HEK293 (cell line): Measurements from ENCODE around the gene NCF2.
A peak's percentile ranks its signal among the peaks of the same experiment; 100 is the strongest.

Experiments used
- GLIS1 ChIP-seq: fragments of 450-650 bp; formaldehyde crosslinking; IDR thresholded peaks from 2 replicates; pipeline ENCODE4 v1.5.1; 2016; ENCODE audit warnings: missing biosample characterization, missing genetic modification characterization
- MYNN ChIP-seq: fragments of 450-650 bp; formaldehyde crosslinking; IDR thresholded peaks from 2 replicates; pipeline ENCODE4 v1.5.1; 2016; ENCODE audit warnings: missing biosample characterization, missing genetic modification characterization, borderline replicate concordance
- PATZ1 ChIP-seq: fragments of 450-650 bp; formaldehyde crosslinking; IDR thresholded peaks from 2 replicates; pipeline ENCODE4 v1.5.1; 2016; ENCODE audit warnings: missing biosample characterization, missing genetic modification characterization
- PBX3 ChIP-seq: sonication (generic); formaldehyde crosslinking; IDR thresholded peaks from 2 replicates; pipeline ENCODE4 v1.8.1; 2022; ENCODE audit warnings: mild to moderate bottlenecking, moderate library complexity, missing genetic modification reagents
- ZBTB11 ChIP-seq: fragments of 450-650 bp; formaldehyde crosslinking; conservative IDR thresholded peaks from 2 replicates; pipeline ENCODE4 v1.5.1; 2016; ENCODE audit warnings: low read depth, missing biosample characterization, missing genetic modification characterization
- ZNF23 ChIP-seq: fragments of 450-650 bp; formaldehyde crosslinking; IDR thresholded peaks from 2 replicates; pipeline ENCODE4 v1.5.1; 2016; ENCODE audit warnings: missing biosample characterization, missing genetic modification characterization, borderline replicate concordance
- ZNF274 ChIP-seq, 2 experiments: fragments of 200-500 bp in 1 of 2; fragments of 450-650 bp in 1 of 2; sonication (Bioruptor generic) in 1 of 2; formaldehyde crosslinking in 1 of 2; IDR thresholded peaks; 2 replicates each; pipeline versions ENCODE4 v1.5.1 to v1.6.1; 2014 to 2016; ENCODE audit warnings: borderline replicate concordance in 1 of 2, inconsistent platforms in 1 of 2, low read length in 1 of 2, missing biosample characterization in 1 of 2, missing genetic modification characterization in 1 of 2
- ZNF335 ChIP-seq: fragments of 450-650 bp; formaldehyde crosslinking; conservative IDR thresholded peaks from 2 replicates; pipeline ENCODE4 v1.5.1; 2016; ENCODE audit warnings: missing biosample characterization, missing genetic modification characterization
- ZNF366 ChIP-seq: fragments of 450-650 bp; formaldehyde crosslinking; conservative IDR thresholded peaks from 2 replicates; pipeline ENCODE4 v1.5.1; 2016; ENCODE audit warnings: missing biosample characterization, missing genetic modification characterization
- ZNF449 ChIP-seq: fragments of 450-650 bp; formaldehyde crosslinking; IDR thresholded peaks from 2 replicates; pipeline ENCODE4 v1.5.1; 2017; ENCODE audit warnings: missing biosample characterization, mild to moderate bottlenecking, missing genetic modification characterization, moderate library complexity
- ZNF561 ChIP-seq: fragments of 450-650 bp; IDR thresholded peaks from 2 replicates; pipeline ENCODE4 v1.5.1; 2018; ENCODE audit warnings: missing biosample characterization, missing genetic modification characterization, borderline replicate concordance
- ZNF580 ChIP-seq: fragments of 450-650 bp; formaldehyde crosslinking; IDR thresholded peaks from 2 replicates; pipeline ENCODE4 v1.5.1; 2016; ENCODE audit warnings: missing biosample characterization, missing genetic modification characterization
- ZNF76 ChIP-seq: fragments of 450-650 bp; formaldehyde crosslinking; IDR thresholded peaks from 2 replicates; pipeline ENCODE4; 2016; ENCODE audit warnings: low read depth, missing biosample characterization, missing genetic modification characterization, borderline replicate concordance
- ZSCAN4 ChIP-seq: fragments of 450-650 bp; formaldehyde crosslinking; IDR thresholded peaks from 2 replicates; pipeline ENCODE4 v1.5.1; 2017; ENCODE audit warnings: missing biosample characterization, missing genetic modification characterization
- ZSCAN5A ChIP-seq: fragments of 450-650 bp; formaldehyde crosslinking; IDR thresholded peaks from 2 replicates; pipeline ENCODE4 v1.5.1; 2016; ENCODE audit warnings: missing biosample characterization, missing genetic modification characterization

NCF2 gene

GRCh38 chr1:183635606-183636333 lies 45.5 kb upstream of the NCF2 start, which contains the start of gene ARPC5 (continued):
- peak; percentile 93 for TF ChIP-seq ZBTB11 (tag by site-specific recombination)
- TF ChIP-seq ZNF274 (IDR thresholded peaks at IDR 0.05; ENCODE audit: low read length): no peak
- TF ChIP-seq ZNF274 (tag by site-specific recombination; IDR thresholded peaks at IDR 0.05; ENCODE audit: borderline replicate concordance): no peak
- 0 out of 2 replicates have a peak, but pooled peaks have one; percentile 49 for TF ChIP-seq ZSCAN4 (tag by site-specific recombination)
- 0 out of 2 replicates have a peak, but pooled peaks have one; percentile 6 for TF ChIP-seq ZNF449
- TF ChIP-seq ZNF580: peak; percentile 85
- peak; percentile 92 for TF ChIP-seq PATZ1 (tag by site-specific recombination)
- TF ChIP-seq ZNF561 (tag by site-specific recombination): peak; percentile 47; the same call in 1 of the 2 replicates
- peak; percentile 58; the same call in 1 of the 2 replicates for TF ChIP-seq ZNF76
- TF ChIP-seq ZNF366 (tag by site-specific recombination): peak; percentile 87
- peak; percentile 94 for TF ChIP-seq ZNF335 (tag by site-specific recombination)
- TF ChIP-seq GLIS1 (tag by site-specific recombination): peak; percentile 100
- peak; percentile 82; the same call in 1 of the 2 replicates for TF ChIP-seq MYNN (tag by site-specific recombination)
- TF ChIP-seq ZSCAN5A: peak; percentile 87; the same call in 1 of the 2 replicates
- TF ChIP-seq ZNF23: no peak
- TF ChIP-seq PBX3 (CRISPR knock-in tag): no peak
